ENCODE data around the gene B3GAT3.
A peak's percentile ranks its signal among the peaks of the same experiment; 100 is the strongest.
"Not testable (repeated sequence)": the region's sequence is repeated elsewhere in the genome, so short reads cannot be mapped to it uniquely, and the experiment has no call there.

Gene B3GAT3

DNA sequence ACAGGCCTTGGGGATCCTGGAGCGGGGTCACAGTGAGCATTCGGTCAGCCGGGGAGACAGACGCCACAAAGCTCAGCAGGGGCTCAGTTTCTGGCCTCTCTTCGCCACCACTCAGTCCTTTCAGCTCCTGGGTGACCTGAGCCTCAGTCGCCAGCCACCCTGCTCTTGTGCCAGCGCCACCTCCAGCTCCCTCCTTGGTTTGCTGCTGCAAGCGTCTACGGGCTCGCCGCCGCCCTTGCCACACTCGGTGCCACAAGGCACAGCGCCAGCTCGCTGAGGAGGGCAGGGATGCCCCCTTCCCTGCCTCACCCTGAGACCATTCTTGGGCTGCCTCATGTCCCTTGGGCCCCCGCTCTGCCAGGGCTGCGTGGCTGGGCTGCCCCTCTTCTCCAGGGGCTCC lies 46.6 kb downstream of the B3GAT3 start:
- DNase-seq, result no peak

DNA sequence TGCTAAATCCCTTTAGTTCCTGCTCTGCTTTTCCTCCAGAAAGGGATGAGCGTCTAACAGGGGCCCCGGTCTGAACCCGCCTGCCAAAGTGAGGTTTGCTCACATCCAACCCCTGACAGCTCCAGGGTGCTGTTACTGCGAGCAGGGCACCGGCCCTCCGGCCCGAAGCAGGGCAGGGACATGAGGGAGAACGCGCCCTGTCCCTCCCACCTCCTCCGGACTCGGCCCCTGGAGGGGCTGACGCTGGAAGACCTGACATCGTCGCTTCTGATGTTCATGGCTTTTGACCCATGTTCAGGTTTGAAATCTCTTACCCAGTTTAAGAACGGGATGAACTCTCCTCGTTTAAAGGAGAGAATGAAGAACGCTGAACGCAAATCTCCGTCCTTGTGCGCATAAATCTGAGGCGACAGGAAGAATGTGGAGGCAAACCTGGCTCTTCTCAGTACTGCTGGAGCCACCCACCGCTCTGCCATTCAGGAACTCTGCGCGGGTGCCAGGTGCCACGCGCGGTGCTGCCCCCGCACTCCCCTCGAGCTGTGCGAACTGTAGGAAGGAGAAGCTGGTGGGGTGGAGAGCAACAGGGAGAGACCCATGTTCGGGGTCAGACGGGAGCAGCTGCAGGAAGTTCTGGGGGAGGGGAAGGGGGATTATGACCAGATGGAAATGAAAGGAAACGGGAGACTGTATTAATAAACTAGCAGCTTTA lies 47.3 kb downstream of the B3GAT3 start:
- no peak for DNase-seq

DNA sequence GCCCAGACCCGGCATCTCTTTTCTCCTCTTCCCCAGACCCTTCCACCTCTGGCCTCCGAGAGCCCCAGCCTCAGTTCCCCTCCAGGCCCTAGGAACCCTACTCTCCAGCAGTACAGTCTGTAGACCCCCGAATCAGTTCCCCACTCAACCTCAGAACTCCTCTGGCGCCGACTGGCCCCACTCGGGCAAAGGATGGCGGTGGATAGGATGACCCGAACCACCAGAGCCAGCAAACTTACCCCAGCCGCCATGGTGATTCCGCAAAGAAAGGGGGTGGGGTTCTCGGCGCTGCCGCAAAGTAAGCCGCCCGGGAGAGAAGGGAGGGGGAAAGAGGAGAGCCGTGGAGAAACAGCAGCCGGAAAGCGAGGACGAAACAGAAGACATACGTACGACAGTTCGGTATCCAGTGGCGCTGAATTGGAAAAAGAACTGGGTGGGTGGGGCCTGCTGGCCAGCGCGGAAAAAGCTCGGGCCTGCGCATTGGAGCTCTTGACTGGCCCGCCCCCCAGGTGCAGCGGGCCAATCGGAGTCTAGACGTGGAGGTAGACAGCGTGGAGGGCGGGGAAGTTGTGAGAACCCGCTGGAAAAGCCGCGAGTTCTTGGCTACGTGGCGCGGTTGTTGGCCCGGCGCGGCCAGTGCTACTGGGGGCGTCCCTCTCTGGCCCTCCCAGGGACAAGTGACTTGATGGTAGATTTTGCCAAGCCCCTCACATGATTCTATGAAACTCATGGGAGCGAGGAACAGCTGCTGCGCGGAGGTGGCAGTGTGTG lies 48.0 kb downstream of the B3GAT3 start, which contains the start of gene EEF1G:
TSS of gene EEF1G (minus strand) at position 300 of the 771 bp plus-strand sequence. CDS start at position 251, 49 bp downstream.
- peak; percentile 99 for DNase-seq

DNA sequence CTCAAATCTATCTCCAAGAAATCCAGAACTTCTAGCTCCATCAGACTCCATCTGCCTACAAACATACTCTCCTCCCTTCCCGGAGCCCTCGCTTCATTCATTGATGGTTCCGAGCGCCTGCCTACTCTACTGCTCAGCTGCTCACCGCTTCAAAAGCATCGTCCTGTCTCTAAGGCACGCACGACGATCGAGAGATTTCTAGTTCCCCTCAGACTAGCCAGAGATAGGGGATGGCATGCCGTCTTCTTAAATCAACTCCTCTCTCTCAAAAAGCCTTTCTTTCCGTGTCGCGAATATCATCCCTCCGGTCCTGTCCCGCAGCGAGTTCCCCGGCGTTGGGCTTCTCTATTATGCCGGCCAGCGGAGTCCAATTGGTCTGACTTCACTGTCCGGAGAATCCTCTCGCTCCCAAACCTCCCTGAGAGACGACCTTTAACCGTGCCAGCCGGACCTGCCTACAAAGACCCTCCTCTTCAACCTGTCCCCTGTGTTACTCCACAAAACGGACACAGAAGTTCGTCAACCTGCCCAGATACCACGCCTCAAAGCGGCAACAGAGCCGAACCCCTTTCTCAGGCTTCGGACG lies 48.7 kb downstream of the B3GAT3 start:
- no peak for DNase-seq

DNA sequence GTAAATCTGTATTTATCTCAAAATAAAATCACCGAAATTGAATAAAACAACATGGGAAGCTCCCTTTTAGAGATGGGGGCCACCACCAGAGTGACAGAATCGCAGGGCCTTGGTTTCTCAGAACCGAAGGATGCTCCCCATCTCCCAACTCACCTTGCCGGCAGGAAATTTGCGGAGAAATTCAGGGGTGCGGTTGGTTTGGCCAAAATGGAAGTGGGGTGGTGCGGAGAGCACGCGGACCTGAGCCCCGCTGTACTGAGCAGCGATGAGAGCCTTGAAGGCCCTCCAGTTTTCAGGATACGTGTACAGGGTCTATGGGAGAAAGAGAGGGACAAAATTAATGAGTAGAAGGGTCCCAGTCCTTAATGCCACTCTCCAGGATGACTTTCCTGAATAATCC lies 49.4 kb downstream of the B3GAT3 start:
- no peak for DNase-seq

DNA sequence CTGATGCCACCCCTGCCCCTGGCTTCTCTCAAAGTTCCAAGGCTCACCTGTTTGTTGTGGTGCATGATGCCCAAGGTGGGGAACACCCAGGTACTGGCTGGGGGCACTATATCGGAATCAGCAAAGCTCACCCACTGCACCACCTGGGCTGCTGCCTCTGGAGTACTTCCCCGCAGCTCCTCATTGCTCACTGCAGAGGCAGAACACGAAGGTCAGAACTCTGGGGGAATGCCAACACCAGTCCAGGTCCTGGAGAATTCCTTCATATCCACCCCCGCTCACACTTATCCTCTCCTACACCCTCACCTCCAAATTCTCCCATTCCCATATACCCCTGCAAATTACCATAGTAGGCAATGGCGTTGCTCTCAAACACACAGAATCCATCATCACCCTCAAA lies 50.3 kb downstream of the B3GAT3 start:
- DNase-seq, result not testable (repeated sequence)

DNA sequence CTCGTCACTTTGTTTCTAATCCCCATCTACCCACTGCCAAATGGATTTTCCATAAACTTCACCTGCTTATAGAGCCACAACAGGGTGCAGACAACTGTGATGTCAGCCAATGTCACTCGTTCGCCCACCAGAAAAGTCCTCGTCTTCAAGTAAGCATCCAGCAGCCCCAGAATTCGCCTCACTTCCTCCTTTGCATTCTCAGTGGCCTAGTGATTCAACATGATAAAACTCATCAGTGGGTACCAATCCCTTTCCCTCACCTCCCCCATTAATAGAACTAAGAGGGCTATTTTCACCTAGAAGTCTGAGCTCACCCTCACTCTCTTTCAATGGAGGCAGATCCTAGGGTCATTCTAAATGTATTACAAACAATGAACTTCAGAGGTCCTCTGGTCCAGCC lies 50.9 kb downstream of the B3GAT3 start:
- DNase-seq, result not testable (repeated sequence)

DNA sequence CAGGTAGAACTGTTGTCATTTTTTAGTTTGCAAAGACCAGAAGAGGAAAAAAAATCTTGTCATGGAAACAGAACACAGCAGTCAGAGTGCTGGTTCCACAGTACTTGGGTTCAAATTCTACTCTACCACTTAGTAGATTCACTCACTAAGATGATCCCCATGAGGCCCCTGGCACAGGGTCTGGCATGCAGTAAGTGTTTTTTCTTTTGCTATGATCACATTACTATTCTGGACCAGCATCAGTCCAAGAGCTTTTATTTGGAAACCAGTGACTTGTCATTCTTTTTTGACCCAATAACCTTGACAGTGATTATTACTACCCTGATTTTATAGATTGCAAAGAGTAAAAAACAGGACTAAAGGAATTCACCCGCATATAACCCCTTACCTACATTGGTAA lies 52.2 kb downstream of the B3GAT3 start:
- no peak for DNase-seq

DNA sequence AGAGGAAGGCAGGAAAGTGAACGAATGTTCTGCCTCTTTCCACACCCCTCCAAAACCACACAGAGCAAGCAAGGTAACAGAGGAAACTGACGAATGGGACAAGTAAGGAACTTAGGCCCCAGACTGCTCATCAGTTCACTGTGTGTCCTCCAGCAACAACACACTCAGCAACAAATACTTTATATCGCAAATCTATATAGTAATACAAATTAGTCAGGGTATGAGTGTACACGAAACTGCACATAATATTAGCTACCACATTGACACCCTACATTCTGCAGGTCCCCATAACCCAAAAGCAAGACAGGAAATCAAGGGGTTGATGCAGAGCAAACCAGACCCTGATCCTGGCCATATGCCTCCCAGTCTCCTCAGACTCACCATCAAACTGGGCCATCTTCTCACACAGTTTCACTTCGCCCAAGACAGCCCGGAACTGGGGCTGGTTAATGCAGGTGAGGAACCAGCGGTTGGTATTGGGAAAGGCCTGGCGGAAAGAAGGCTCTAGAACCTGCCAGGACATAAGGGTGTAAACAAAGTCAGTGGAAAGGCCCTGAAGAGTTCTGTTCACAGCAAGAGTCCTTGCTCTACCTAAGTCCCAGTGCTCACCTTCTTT lies 54.7 kb downstream of the B3GAT3 start:
- no peak for DNase-seq

DNA sequence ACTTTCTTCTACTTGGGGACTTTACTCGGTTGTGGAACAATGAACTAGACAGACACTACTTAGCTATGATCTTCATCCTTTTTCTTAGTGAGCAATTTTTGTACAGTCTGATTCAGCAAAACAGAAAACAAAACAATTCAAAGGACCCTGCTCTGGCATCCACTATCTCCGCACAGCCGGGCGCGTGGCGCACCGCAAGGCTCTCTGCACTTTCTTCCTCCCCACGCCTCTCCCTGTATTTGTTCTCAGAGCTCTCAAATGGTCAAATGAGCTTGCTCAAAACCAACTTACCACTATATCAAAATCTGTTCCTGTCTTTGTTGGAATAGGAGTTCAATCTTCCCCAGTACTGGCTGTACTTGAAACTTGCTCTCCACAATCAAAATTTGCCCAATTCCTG lies 55.5 kb downstream of the B3GAT3 start:
- no peak for DNase-seq

All from NCI-H1436 (cell line).